ENCODE data around the gene PRSS36.

- TF ChIP-seq CTCF (IDR thresholded peaks at IDR 0.05; ENCODE audit: insufficient read depth, low read length, poor library complexity, severe bottlenecking) (no peak), EZH2phosphoT487 (conservative IDR thresholded peaks at IDR 0.05; ENCODE audit: low read length) (no peak)
These were observed 17.4 kb downstream of the PRSS36 start for GRCh38 chr16:31132303-31132979.
